COLO668 (cell line): ENCODE data around the gene SH3PXD2B.
"Not testable (repeated sequence)": the region's sequence is repeated elsewhere in the genome, so short reads cannot be mapped to it uniquely, and the experiment has no call there.

ENCODE experiments used
- DNase-seq: peaks from one replicate; lab custom pipeline; 2025; ENCODE audit not compliant: unreplicated experiment; lab: John Stamatoyannopoulos, UW

SH3PXD2B gene

GRCh38 chr5:172420235-172420939, 33.9 kb downstream of the SH3PXD2B start:
- DNase-seq = no peak

DNA sequence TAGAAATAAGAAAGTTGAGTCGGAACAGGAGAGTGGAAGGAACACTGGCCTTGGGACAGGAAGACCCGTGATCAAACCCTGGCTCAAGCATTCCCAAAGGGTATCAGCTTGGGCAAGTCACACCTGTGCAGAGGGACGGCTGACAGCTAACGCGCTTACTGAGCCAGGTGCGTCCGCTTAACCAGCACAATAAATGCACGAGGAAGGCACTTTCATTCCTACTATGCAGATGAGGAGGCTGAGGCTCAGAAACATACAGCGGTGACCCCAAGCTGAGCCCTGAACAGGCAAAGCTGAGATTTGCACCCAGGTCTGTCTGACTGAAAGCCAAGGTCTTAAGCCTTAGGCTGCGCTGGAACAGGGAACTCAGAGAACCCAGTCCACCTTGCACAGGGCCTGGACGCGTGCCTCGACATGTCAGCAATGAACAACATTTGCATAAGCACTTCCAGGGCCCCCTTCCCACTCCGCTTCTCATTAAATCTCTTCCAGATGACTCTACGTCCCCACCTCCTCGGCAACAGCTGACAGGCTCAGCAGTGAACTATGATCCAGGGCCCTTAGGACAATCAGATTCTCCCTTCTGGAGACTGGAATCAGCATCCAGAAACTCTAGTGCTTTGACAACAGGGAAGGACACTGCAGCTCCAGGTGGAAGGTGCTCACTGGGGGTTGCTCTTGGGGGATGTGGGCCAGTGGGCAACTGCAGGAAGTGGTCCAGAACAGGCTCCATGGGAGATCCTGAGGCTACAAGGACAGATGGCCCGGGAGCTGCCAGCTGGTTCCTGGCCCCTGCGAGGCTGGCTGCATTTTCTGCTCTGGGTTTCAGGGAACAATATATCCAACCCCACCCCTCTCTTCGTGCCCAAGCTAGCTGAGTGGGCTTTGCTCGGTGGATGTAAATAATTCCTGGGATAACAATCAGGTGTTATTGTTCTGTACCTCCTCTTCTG, 35.2 kb downstream of the SH3PXD2B start:
- peak; percentile 6 for DNase-seq

DNA sequence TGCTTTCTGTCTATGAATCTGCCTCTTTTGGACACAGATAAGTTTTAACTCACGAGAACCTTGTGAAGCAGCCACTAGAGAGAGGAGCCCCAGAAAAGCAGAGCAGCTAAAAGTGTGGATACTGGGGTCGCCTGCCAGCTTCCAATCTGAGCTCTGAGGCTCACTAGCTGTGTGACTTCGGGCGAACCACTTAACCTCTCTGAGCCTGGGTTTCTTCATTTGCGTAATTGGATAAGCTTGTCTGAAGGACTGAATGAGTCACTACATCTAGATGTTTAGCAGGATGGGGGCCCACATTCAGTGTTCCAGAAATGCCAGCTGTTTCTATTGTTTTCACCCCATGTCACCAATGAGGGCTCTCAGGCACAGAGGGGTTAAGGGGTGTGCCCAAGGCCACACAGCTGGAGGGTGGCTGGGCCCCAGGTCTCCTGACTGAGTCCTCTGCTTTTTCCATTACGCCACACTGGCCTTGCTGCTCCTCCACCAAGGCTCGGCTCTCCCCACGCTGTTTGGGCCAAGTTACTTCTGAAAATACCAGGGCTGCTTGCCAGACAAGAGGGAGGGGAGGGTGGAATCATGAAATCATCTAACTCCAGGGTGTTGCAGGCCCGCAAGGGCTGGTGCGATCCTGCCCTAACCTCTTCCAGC, 36.2 kb downstream of the SH3PXD2B start:
- no peak for DNase-seq

DNA sequence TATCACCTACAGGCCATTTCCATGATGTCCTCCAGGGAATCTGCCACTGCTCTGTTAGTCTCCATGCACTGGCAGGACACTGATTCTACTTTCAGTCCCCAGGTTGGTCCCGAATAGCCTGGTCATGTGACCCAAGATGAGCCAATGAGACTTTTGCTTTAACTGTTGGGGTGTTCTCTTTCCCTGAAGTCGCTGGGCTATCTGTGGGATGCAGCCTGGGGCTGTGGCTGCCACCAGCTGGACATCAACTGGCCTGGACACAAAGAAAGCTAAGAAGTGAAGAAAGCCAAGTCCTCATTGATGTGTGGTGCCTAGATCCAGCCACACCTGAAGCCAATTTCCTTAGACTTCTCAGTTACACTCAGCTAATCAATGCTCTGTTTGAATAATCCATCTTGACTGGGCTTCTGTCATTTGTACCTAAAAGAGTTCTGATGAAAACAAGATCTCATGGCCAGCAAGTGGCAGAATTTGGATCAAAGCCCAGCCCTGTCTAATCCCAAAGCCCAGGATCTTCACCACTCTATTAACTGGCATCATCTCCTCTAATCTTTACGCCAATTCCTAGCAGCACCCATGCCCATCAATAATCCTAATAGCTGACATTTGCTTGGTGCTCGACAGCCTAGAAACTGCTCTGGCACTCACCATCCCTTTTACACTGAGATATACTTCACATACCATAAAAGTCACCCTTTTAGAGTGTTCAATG, 37.0 kb downstream of the SH3PXD2B start:
- no peak for DNase-seq

DNA sequence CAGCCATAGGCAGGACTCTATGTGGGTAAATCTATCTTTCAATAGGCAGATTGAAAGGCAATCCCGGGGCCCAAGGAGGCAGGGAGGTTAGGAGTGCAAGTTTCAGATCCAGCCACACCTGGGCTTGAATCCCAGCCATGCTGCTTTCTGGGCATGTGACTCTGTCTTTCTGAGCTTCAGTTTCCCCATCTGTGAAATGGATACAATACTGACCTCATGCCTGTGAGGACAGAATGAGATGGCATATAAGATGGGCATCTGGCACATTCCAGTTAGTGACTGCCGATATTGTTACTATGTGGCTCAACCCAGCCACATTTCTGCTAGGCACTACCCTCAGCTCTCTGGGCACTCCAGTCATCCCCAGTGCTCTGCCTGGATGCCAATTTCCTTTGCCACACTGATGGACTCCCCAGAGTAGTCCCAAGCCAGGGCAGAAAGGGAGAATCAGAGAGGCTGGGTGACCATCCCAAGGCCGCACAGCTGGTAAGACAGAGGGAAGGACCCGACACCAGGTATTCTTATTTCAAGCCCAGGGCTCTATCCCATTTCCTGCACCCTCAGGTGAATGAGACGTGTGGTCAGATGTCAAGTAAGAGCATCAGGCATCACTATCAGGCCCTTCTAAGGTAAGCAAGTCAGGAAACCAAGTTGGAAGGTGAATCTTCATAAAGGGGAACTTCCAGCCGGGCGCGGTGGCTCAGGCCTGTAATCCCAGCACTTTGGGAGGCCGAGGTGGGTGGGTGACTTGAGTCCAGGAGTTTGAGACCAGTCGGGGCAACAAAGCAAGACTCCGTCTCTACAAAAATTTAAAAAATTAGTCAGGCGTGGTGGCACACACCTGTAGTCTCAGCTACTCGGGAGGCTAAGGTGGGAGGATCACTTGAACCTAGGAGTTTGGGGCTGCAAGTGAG, 38.7 kb downstream of the SH3PXD2B start:
- no peak for DNase-seq

DNA sequence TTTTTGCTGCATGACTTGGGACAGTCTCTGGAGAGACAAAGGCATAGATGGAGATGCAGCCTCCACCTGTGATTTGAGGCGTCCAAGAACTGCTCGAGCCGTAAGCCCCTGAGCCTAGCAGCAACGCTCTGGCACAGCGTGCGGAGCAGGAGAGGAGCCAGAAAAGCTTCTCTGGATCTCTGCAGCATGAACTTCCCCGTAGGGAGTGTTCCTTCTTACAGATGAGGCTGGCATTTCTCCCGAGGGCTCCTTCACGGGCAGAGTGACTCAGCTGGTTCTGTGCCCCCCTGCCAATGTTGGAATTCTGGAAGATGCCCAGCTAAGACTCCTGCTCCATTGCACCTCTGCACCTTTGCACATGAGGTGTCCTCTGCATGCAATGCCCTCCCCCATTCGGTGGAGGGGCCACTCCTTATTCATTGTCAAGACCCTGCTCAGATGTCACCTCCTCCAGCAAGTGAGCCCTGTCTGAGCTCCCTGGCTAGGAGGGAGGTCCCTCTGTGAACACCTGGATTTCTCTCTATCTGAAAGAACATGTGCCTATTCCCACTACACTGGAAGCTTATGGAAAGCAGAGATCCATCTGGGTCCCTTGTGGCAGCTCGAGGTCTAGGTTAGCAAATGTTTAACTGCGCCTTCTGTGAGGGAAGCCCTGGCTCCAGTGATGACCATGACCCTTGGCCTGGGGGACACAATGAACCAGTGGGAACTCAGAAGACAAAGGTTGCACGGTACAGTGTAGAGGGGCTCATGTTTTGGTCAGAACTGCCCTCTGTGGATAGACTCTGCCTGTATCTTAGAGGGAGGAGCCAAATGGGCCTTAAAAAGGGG, 39.6 kb downstream of the SH3PXD2B start:
- DNase-seq = no peak

DNA sequence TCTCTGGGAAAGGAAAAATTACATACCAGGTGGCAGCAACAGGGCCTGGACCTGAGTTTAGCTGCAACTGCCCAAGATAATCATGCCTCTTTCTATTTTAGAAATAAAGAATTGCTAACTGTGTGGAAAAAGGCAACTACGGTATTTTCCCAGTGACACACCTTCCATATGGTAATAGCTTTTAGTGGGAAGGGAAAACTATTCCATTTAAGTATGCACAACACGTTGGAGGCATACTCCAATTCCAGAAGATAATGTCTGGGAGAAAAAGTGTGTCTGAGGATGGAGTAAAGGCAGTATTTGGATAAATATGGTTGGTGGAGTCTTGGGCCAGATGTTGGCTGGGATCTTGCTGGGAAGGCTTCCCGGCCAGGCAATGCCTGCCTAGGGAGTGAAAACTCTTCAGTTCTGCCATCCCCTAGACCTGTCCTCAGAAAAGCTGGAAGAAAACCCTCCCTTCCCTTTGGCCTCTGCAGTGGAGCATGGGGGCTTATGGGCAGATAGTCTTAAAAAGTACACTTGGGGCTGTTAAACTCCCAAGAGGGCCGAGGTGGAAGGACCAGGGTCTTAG, 40.6 kb downstream of the SH3PXD2B start:
- no peak for DNase-seq

DNA sequence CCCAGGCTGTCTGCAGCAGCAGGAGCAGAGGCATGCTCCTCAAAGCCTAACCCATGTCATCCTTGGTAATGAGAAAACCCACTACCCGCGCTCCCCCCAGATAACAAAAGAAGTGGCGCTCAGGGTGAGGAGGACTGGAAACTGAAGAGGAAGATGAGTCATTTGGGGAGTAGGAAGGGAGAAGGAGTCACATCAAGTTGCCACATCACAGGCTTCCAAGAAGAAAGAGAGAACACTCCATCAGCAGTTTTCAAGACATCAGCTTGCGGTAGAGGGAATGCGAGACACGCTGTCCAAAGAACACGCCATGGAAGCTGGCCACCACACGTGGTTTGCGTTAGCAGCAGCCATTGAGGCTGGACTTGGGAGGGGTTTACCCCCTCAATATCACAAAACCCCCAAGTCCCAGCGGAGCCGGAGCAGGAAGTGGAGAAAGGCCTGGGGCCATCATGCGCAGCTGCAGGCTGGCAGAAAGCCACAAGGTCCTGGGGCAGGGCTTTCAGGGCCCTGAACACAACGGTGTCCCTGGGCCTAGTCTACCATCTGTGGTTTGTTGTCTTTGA, 41.5 kb downstream of the SH3PXD2B start:
- no peak for DNase-seq

GRCh38 chr5:172411484-172412072, 42.7 kb downstream of the SH3PXD2B start:
- no peak for DNase-seq

DNA sequence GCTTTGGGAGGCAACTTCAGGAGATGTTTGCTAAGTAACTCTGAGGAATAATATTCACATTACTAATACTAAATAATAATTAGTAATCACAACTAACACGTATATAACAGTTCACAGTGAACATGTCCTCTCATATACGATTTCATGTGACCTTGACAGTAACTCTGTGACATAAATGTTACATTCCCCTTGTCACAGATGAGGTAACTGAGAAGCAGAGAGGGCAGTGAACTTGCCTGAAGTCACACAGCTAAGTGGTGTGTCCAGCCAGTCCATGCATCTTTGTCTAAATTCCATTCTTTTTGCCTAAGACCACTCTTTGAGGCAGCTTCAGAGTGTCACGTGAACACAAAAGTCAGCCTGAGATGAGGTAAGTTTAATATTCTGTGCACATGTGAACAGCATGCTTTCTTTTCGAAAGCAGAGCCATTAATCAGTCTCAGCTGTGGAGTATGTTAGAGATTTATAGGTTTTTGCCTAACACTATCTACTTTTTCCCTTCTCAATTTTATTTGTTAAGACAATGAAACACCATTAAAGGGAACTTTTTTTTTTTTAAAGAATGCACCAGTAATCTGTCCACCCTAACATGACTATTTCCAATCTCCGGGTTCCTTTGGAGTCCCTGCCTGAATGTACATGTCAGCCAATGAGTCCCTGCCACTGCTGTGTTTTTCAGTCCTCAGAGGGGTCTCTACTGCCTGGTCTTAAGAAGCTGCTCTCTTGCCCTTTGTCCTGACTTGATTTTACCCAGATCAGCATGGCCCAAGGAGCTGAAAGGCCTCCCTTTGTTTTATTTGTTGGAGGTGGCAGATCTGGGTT, 43.5 kb downstream of the SH3PXD2B start:
- no peak for DNase-seq

- no peak for DNase-seq
These were observed 44.2 kb downstream of the SH3PXD2B start for GRCh38 chr5:172410160-172410559.

DNA sequence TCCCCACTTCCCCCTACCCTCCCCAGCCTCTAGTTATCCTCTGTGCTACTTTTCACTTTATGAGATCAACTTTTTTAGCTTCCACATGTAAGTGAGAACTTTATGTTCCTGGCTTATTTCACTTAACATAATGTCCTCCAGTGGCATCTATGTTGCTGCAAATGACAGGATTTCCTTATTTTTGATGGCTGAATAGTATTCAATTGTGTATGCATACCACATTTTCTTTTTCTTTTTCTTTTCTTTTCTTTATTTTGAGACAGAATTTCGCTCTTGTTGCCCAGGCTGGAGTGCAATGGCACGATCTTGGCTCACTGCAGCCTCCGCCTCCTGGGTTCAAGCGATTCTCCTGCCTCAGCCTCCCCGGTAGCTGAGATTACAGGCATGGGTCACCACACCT, 44.8 kb downstream of the SH3PXD2B start:
- not testable (repeated sequence) for DNase-seq

GRCh38 chr5:172407822-172408221, 46.5 kb downstream of the SH3PXD2B start:
- no peak for DNase-seq

DNA sequence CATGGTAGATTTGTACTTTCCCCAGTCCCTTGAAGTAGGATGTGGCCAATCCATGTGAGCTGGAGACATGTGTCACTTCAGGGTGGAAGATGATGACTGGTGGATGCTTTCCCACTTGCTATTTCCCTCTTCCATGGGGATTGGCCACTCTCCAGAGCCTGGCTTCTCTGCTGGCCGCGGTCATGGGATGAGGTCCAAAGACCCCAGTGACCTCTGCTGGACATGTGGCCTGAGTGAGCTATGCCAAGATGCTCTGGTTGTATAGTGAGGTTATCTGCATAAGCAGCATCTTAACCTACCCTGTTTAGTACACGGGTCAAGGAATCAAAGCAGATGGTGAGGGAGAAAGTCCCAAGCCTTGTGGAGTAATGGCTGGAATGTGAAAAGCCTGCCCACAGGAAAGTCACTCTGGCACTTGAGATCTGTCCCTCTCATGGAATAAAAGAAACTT, 47.1 kb downstream of the SH3PXD2B start:
- DNase-seq = no peak

- no peak for DNase-seq
These were observed 48.9 kb downstream of the SH3PXD2B start for GRCh38 chr5:172405226-172406107.

DNA sequence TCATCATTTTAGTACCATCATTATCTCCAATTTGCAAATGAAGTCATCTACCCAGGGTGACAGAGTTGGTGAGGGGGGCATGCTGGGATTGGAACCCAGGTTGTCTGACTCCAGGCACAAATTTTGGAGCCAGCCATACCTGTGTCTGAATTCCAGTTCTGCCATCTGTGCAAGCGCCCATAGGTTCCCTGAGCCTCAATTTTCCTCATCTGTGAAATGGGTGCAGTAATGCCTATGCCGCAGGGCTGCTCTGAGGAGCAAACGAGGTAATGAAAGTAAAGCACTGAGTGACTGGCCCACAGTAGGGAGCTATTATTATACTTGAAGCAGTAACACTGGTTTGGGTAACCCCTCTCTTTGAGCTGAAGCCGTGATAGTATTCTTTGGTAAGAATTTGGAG, 49.6 kb downstream of the SH3PXD2B start:
- no peak for DNase-seq
